ENCODE measurements around the gene CLIC3. TPM values are rescaled to one million over a fixed set of nuclear protein-coding genes. Genes with fewer than 3 reads are reported as not detected.

CLIC3 gene
- not detected in 2 replicates for total RNA-seq

- POLR2A ChIA-PET = interaction anchor here (0.5 to 2.0 kb wide), 8 partner anchors 10 to 269 kb away, joined by 3 to 7 read pairs (median 3); partner anchors contain the start of genes ABCA2 and EDF1
- H3K4me3 Mint-ChIP-seq = peak within 1 kb of the TSS; percentile 15
- H3K36me3 Mint-ChIP-seq (ENCODE audit: low read depth) = peaks cover 7% of the 10 kb centered on the region
- CTCF ChIA-PET = interaction anchor here (1.0 to 2.9 kb wide), 3 partner anchors 33 to 49 kb away, joined by 3 to 11 read pairs (median 8); no protein-coding TSS in a partner anchor
- peaks cover 72% of the 10 kb centered on the region for H3K4me1 Mint-ChIP-seq
- TF ChIP-seq CTCF (IDR thresholded peaks at IDR 0.05) = no peak
- DNase-seq (peak; percentile 40), ATAC-seq (ENCODE audit: low read depth) (no peak)
- intact Hi-C loops (cut with micrococcal nuclease) = no loop called here
- H3K27me3 Mint-ChIP-seq = no peaks in the 10 kb centered on the region
- no peaks in the 10 kb centered on the region for H3K9me3 Mint-ChIP-seq
- H3K27ac Mint-ChIP-seq = peak within 1 kb of the TSS; percentile 18
Measured at GRCh38 chr9:136996361-136997292, at the start of gene CLIC3. Gene CLIC3 (minus strand): TSS chr9:136996568. CDS start chr9:136996543, 25 bp downstream.

- ChIA-PET CTCF (interaction anchor here (1.3 kb wide), 1 partner anchor 10 kb away, joined by 7 read pairs; no protein-coding TSS in a partner anchor), POLR2A (interaction anchor here (1.0 kb wide), 1 partner anchor 49 kb away, joined by 3 read pairs; the partner anchor contains the start of gene CLIC3)
- ATAC-seq (ENCODE audit: low read depth) = no peak
- no peak for TF ChIP-seq CTCF (IDR thresholded peaks at IDR 0.05)
- H3K36me3 Mint-ChIP-seq (ENCODE audit: low read depth) = no peaks in the 10 kb centered on the region
- no peaks in the 10 kb centered on the region for H3K9me3 Mint-ChIP-seq
- DNase-seq = no peak
- no peak overlapping the region for H3K27ac Mint-ChIP-seq
- intact Hi-C loops (cut with micrococcal nuclease) = loop anchor here (1.0 to 10.0 kb wide), 4 partner anchors 22 to 191 kb away; partner anchors contain the start of gene RNF224
- peaks cover 16% of the 10 kb centered on the region for H3K4me1 Mint-ChIP-seq
- peaks cover 33% of the 10 kb centered on the region for H3K27me3 Mint-ChIP-seq
- no peak overlapping the region for H3K4me3 Mint-ChIP-seq
Measured at GRCh38 chr9:137045294-137046087, 49.1 kb upstream of the CLIC3 start.

GRCh38 chr9:137044502-137045177 is 48.3 kb upstream of the CLIC3 start:
- intact Hi-C loops (cut with micrococcal nuclease) = loop anchor here (10.0 kb wide), 1 partner anchor 80 kb away; no protein-coding TSS in a partner anchor

GRCh38 chr9:137044037-137044436 is 47.7 kb upstream of the CLIC3 start:
- intact Hi-C loops (cut with micrococcal nuclease) = loop anchor here (10.0 kb wide), 1 partner anchor 81 kb away; no protein-coding TSS in a partner anchor
- no peak for TF ChIP-seq CTCF (IDR thresholded peaks at IDR 0.05)
- DNase-seq (no peak), ATAC-seq (ENCODE audit: low read depth) (no peak)
- Mint-ChIP-seq H3K27me3 (peaks cover 24% of the 10 kb centered on the region), H3K9me3 (no peaks in the 10 kb centered on the region), H3K36me3 (ENCODE audit: low read depth) (no peaks in the 10 kb centered on the region), H3K4me3 (no peak overlapping the region), H3K27ac (no peak overlapping the region), H3K4me1 (peaks cover 16% of the 10 kb centered on the region)
- CTCF ChIA-PET = interaction anchor here (1.0 kb wide), 2 partner anchors 15 to 24 kb away, joined by 3 read pairs; no protein-coding TSS in a partner anchor
- POLR2A ChIA-PET = interaction anchor here (1.0 kb wide), 1 partner anchor 48 kb away, joined by 3 read pairs; the partner anchor contains the start of gene CLIC3

More at GRCh38 chr9:137044502-137045177, 48.3 kb upstream of the CLIC3 start:
- Mint-ChIP-seq H3K27me3 (peaks cover 26% of the 10 kb centered on the region), H3K27ac (no peak overlapping the region), H3K4me1 (peaks cover 16% of the 10 kb centered on the region), H3K4me3 (no peak overlapping the region), H3K36me3 (ENCODE audit: low read depth) (no peaks in the 10 kb centered on the region), H3K9me3 (no peaks in the 10 kb centered on the region)
- CTCF ChIA-PET = interaction anchor here (1.0 to 1.3 kb wide), 3 partner anchors 9 to 23 kb away, joined by 3 to 7 read pairs (median 3); no protein-coding TSS in a partner anchor
- DNase-seq (no peak), ATAC-seq (ENCODE audit: low read depth) (no peak)
- TF ChIP-seq CTCF (IDR thresholded peaks at IDR 0.05) = no peak
- POLR2A ChIA-PET = interaction anchor here (1.0 kb wide), 1 partner anchor 48 kb away, joined by 3 read pairs; the partner anchor contains the start of gene CLIC3

Data from activated B cell treated with CpG ODN at 0.5 μM for 24 hours (primary cell).